GM21515 (cell line): Measurements from ENCODE around the gene PTPN22.

Source experiments
- ATAC-seq: cut with Tn5 transposase; IDR thresholded peaks from one replicate; pipeline ENCODE4 v1.9.1; 2021; ENCODE audit not compliant: unreplicated experiment

Gene PTPN22

GRCh38 chr1:113804421-113805255, 66.9 kb downstream of the PTPN22 start:
- no peak for ATAC-seq

GRCh38 chr1:113802367-113803007, 69.0 kb downstream of the PTPN22 start:
- no peak for ATAC-seq

- no peak for ATAC-seq
Observed at GRCh38 chr1:113800487-113800886, 71.0 kb downstream of the PTPN22 start.

- no peak for ATAC-seq
Observed at GRCh38 chr1:113797472-113797871, 74.0 kb downstream of the PTPN22 start.

- no peak for ATAC-seq
Observed at GRCh38 chr1:113793878-113794834, 77.4 kb downstream of the PTPN22 start.

- ATAC-seq: no peak
Observed at GRCh38 chr1:113792986-113793385, 78.5 kb downstream of the PTPN22 start.

GRCh38 chr1:113792471-113792870, 79.0 kb downstream of the PTPN22 start:
- ATAC-seq: no peak

- ATAC-seq: no peak
Observed at GRCh38 chr1:113788802-113789201, 82.7 kb downstream of the PTPN22 start.

- no peak for ATAC-seq
Observed at GRCh38 chr1:113787663-113788062, 83.8 kb downstream of the PTPN22 start.

- no peak for ATAC-seq
Observed at GRCh38 chr1:113786069-113786468, 85.4 kb downstream of the PTPN22 start.

- ATAC-seq: peak; percentile 75
Observed at GRCh38 chr1:113784104-113784779, 87.3 kb downstream of the PTPN22 start.

GRCh38 chr1:113783254-113784103, 88.0 kb downstream of the PTPN22 start:
- ATAC-seq: peak; percentile 66

- no peak for ATAC-seq
Observed at GRCh38 chr1:113782406-113782805, 89.1 kb downstream of the PTPN22 start.

GRCh38 chr1:113780374-113781146, 91.0 kb downstream of the PTPN22 start:
- peak; percentile 49 for ATAC-seq

GRCh38 chr1:113779542-113779941, 92.0 kb downstream of the PTPN22 start:
- no peak for ATAC-seq

- no peak for ATAC-seq
Observed at GRCh38 chr1:113777561-113777960, 94.0 kb downstream of the PTPN22 start.

GRCh38 chr1:113770031-113770430, 101.5 kb downstream of the PTPN22 start:
- ATAC-seq: no peak

GRCh38 chr1:113769601-113769970, 101.9 kb downstream of the PTPN22 start:
- no peak for ATAC-seq
